Measurements from ENCODE around the gene PNRC1.

Gene PNRC1

GRCh38 chr6:89071036-89071435, 9.5 kb upstream of the PNRC1 start:
- no peak overlapping the region for H3K4me2 ChIP-seq (ENCODE audit: low read length)
- H3K79me2 ChIP-seq (ENCODE audit: low read length) = no peaks in the 10 kb centered on the region
- no peaks in the 10 kb centered on the region for H3K9me3 ChIP-seq (ENCODE audit: insufficient read depth, low read length)
- H4K20me1 ChIP-seq (ENCODE audit: insufficient read depth, low read length) = no peaks in the 10 kb centered on the region
- H3K27ac ChIP-seq (ENCODE audit: low read length) = no peak overlapping the region
- H2AFZ ChIP-seq (ENCODE audit: low read depth, low read length) = no peak overlapping the region
- no peak for TF ChIP-seq CTCF (IDR thresholded peaks at IDR 0.05; ENCODE audit: low read depth, low read length)
- TF ChIP-seq EZH2phosphoT487 (IDR thresholded peaks at IDR 0.05; ENCODE audit: low read depth) = no peak
- no peak overlapping the region for H3K4me3 ChIP-seq (ENCODE audit: low read length)
- H3K9ac ChIP-seq (ENCODE audit: low read length) = no peak overlapping the region
- no peaks in the 10 kb centered on the region for H3K36me3 ChIP-seq (replicated peaks; ENCODE audit: low read depth, low read length)
- no peaks in the 10 kb centered on the region for H3K27me3 ChIP-seq (ENCODE audit: low read depth, low read length)
- no peaks in the 10 kb centered on the region for H3K4me1 ChIP-seq (ENCODE audit: low read length)

DNA sequence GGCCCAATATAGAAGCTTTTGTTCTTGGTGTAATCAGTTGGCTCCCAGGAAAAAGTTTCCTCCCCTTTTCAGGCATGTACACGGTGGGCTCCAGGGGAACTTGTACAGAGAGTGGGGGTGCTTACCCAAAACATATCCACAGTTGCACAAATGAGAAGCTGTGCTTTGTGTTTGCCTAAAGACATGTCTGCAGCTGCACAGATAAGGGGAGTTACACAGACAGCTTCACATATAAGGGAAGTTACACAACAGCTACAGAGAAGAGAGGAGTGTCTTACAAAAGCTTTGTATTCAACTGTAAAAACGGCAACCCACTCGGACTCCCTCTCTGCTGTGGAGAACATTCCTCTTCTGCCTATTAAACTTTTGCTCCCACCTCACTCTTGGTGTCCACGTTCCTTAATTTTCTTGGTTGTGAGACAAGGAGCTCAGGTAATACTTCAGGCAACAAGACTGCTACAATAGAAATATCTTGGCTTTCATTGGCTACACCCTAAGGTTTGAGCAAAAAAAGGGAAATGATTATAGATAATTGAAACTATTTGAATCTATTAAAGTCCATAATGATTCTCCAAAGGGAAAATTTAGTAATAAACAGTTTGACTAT, 7.4 kb upstream of the PNRC1 start:
- Histone ChIP-seq H2AFZ (ENCODE audit: low read depth, low read length) (no peak overlapping the region), H4K20me1 (ENCODE audit: insufficient read depth, low read length) (no peaks in the 10 kb centered on the region), H3K27me3 (ENCODE audit: low read depth, low read length) (no peaks in the 10 kb centered on the region), H3K4me2 (ENCODE audit: low read length) (no peak overlapping the region), H3K9ac (ENCODE audit: low read length) (no peak overlapping the region), H3K27ac (ENCODE audit: low read length) (no peak overlapping the region), H3K79me2 (ENCODE audit: low read length) (no peaks in the 10 kb centered on the region), H3K36me3 (replicated peaks; ENCODE audit: low read depth, low read length) (no peaks in the 10 kb centered on the region), H3K9me3 (ENCODE audit: insufficient read depth, low read length) (no peaks in the 10 kb centered on the region), H3K4me3 (ENCODE audit: low read length) (no peak overlapping the region), H3K4me1 (ENCODE audit: low read length) (no peaks in the 10 kb centered on the region)
- TF ChIP-seq CTCF (IDR thresholded peaks at IDR 0.05; ENCODE audit: low read depth, low read length) = no peak
- TF ChIP-seq EZH2phosphoT487 (IDR thresholded peaks at IDR 0.05; ENCODE audit: low read depth) = no peak

GRCh38 chr6:89073840-89074239, 6.7 kb upstream of the PNRC1 start:
- no peak overlapping the region for H3K4me3 ChIP-seq (ENCODE audit: low read length)
- no peaks in the 10 kb centered on the region for H4K20me1 ChIP-seq (ENCODE audit: insufficient read depth, low read length)
- no peak overlapping the region for H2AFZ ChIP-seq (ENCODE audit: low read depth, low read length)
- H3K79me2 ChIP-seq (ENCODE audit: low read length) = no peaks in the 10 kb centered on the region
- no peak overlapping the region for H3K4me2 ChIP-seq (ENCODE audit: low read length)
- H3K36me3 ChIP-seq (replicated peaks; ENCODE audit: low read depth, low read length) = no peaks in the 10 kb centered on the region
- no peak overlapping the region for H3K27ac ChIP-seq (ENCODE audit: low read length)
- no peaks in the 10 kb centered on the region for H3K4me1 ChIP-seq (ENCODE audit: low read length)
- no peaks in the 10 kb centered on the region for H3K27me3 ChIP-seq (ENCODE audit: low read depth, low read length)
- TF ChIP-seq EZH2phosphoT487 (IDR thresholded peaks at IDR 0.05; ENCODE audit: low read depth) (no peak), CTCF (IDR thresholded peaks at IDR 0.05; ENCODE audit: low read depth, low read length) (no peak)
- H3K9me3 ChIP-seq (ENCODE audit: insufficient read depth, low read length) = no peaks in the 10 kb centered on the region
- H3K9ac ChIP-seq (ENCODE audit: low read length) = no peak overlapping the region

DNA sequence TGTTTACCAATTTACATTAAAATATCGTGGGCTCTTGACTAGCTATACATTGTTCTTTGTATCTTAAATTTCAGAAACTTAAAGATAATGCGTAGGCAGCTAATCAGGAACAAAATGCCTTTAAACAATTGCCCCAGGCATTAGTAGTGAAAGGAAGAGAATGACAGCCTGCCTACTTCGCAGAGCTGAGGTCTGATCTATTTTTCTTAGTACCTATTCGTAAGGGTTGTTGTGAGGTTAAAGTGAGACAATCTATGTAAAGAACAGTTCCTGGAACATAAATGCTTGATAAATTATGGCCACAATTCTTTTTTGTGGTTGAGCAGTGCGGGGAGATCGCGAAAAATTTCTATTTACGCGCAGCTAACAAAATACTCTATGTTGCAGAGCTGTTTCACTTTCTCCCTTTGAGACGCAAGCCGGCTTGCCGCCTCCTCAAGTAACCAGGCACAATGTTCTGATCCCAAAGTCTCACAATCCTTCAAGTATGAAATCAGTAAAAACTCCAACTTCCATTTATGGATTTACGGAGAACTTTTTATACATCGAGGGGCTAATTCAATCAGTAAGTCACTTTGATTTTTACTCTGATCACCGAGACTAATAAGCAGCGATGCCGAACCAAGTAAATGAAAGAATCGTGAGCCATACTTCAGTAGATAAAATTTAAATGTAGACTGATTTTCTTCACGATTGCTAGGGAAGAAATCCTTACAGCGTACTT, 878 bp upstream of the PNRC1 start:
- Histone ChIP-seq H3K4me3 (ENCODE audit: low read length) (peak overlapping the region; percentile 94), H3K27me3 (ENCODE audit: low read depth, low read length) (no peaks in the 10 kb centered on the region), H3K79me2 (ENCODE audit: low read length) (peaks cover 30% of the 10 kb centered on the region), H3K9me3 (ENCODE audit: insufficient read depth, low read length) (no peaks in the 10 kb centered on the region), H4K20me1 (ENCODE audit: insufficient read depth, low read length) (peaks cover 23% of the 10 kb centered on the region), H3K36me3 (replicated peaks; ENCODE audit: low read depth, low read length) (peaks cover 22% of the 10 kb centered on the region), H3K27ac (ENCODE audit: low read length) (peak overlapping the region; percentile 47), H3K9ac (ENCODE audit: low read length) (peak overlapping the region; percentile 79), H3K4me2 (ENCODE audit: low read length) (peak overlapping the region; percentile 91), H3K4me1 (ENCODE audit: low read length) (peaks cover 13% of the 10 kb centered on the region), H2AFZ (ENCODE audit: low read depth, low read length) (peak overlapping the region; percentile 98)
- TF ChIP-seq EZH2phosphoT487 (IDR thresholded peaks at IDR 0.05; ENCODE audit: low read depth) (no peak), CTCF (IDR thresholded peaks at IDR 0.05; ENCODE audit: low read depth, low read length) (no peak)

Measured in OCI-LY3 (cell line).